CD4-positive, CD25-positive, alpha-beta regulatory T cell (primary cell): ENCODE measurements around the gene ACER3. TPM values are rescaled to one million over a fixed set of nuclear protein-coding genes. Genes with fewer than 3 reads are reported as not detected.

Source experiments
- ATAC-seq, 2 donors: fragments of 150-1000 bp; cut with Tn5 transposase; one replicate each; pipeline ENCODE4 v1.10.0; 2021; ENCODE audit warnings: low read depth in 2 of 2, moderate number of reproducible peaks in 2 of 2, moderate library complexity in 1 of 2
- DNase-seq, 3 donors: peaks; one replicate each; pipeline versions ENCODE4 v3.0.0 to v3.0.0-alpha.2; 2012 to 2022; ENCODE audit warnings: mixed read lengths in 1 of 3
- H3K27ac ChIP-seq: one replicate; pipeline ENCODE4 v1.7.0; 2013; ENCODE audit warnings: mild to moderate bottlenecking, low read length; ENCODE audit not compliant: insufficient read depth, poor library complexity, severe bottlenecking
- H3K27me3 ChIP-seq: one replicate; pipeline ENCODE4 v1.7.0; 2013; ENCODE audit warnings: low read length; ENCODE audit not compliant: control insufficient read depth, insufficient read depth
- H3K36me3 ChIP-seq: one replicate; pipeline ENCODE4 v1.7.0; 2013; ENCODE audit warnings: mild to moderate bottlenecking, low read length, moderate library complexity; ENCODE audit not compliant: control insufficient read depth, insufficient read depth
- H3K4me1 ChIP-seq: 2 replicates; pipeline ENCODE4 v1.7.0; 2013; ENCODE audit warnings: mild to moderate bottlenecking, low read length; ENCODE audit not compliant: insufficient read depth, control insufficient read depth, poor library complexity, severe bottlenecking
- H3K4me3 ChIP-seq: one replicate; pipeline ENCODE4 v1.7.0; 2013; ENCODE audit warnings: low read depth, mild to moderate bottlenecking, low read length, moderate library complexity
- H3K9me3 ChIP-seq, 2 experiments: 1 replicate in 1 of 2; 2 replicates in 1 of 2; pipeline ENCODE4 v1.7.0; 2013; ENCODE audit warnings: low read length in 2 of 2, mild to moderate bottlenecking in 1 of 2, moderate library complexity in 1 of 2; ENCODE audit not compliant: control insufficient read depth in 2 of 2
- H3K27ac Mint-ChIP-seq, 3 donors: one replicate each; pipeline ENCODE4 v1.8.0; 2020 to 2022; ENCODE audit warnings: mild to moderate bottlenecking in 3 of 3, mixed read lengths in 3 of 3, moderate library complexity in 2 of 3
- H3K27me3 Mint-ChIP-seq: one replicate; pipeline ENCODE4 v1.8.0; 2022; ENCODE audit warnings: mild to moderate bottlenecking, mixed read lengths
- H3K36me3 Mint-ChIP-seq: one replicate; pipeline ENCODE4 v1.8.0; 2020; ENCODE audit warnings: mixed read lengths
- H3K4me1 Mint-ChIP-seq, 4 donors: one replicate each; pipeline ENCODE4 v1.8.0; 2020 to 2022; ENCODE audit warnings: mixed read lengths in 4 of 4, mild to moderate bottlenecking in 1 of 4
- H3K4me3 Mint-ChIP-seq, 4 donors: one replicate each; pipeline ENCODE4 v1.8.0; 2020 to 2022; ENCODE audit warnings: mild to moderate bottlenecking in 4 of 4, mixed read lengths in 4 of 4, moderate library complexity in 3 of 4
- H3K9me3 Mint-ChIP-seq, 7 donors: one replicate each; pipeline ENCODE4 v1.8.0; 2020 to 2022; ENCODE audit warnings: mixed read lengths in 7 of 7, mild to moderate bottlenecking in 3 of 7, moderate library complexity in 2 of 7
- polyA plus RNA-seq, 4 donors: library from polyadenylated mRNA; unstranded; fragments of 300-500 nt; fragmentation: Illumina TruSeq; gene quantifications; one replicate each; pipeline ENCODE4 v1.2.3, GENCODE V29; 2021
- total RNA-seq: library from RNA; stranded (reverse); gene quantifications from one replicate; pipeline ENCODE4 v1.2.3, GENCODE V29; 2022

ACER3 gene
- total and polyA plus RNA-seq, 5 donors from 2014 or later, result 2.6 to 11.8 (median 4.4) TPM

DNA sequence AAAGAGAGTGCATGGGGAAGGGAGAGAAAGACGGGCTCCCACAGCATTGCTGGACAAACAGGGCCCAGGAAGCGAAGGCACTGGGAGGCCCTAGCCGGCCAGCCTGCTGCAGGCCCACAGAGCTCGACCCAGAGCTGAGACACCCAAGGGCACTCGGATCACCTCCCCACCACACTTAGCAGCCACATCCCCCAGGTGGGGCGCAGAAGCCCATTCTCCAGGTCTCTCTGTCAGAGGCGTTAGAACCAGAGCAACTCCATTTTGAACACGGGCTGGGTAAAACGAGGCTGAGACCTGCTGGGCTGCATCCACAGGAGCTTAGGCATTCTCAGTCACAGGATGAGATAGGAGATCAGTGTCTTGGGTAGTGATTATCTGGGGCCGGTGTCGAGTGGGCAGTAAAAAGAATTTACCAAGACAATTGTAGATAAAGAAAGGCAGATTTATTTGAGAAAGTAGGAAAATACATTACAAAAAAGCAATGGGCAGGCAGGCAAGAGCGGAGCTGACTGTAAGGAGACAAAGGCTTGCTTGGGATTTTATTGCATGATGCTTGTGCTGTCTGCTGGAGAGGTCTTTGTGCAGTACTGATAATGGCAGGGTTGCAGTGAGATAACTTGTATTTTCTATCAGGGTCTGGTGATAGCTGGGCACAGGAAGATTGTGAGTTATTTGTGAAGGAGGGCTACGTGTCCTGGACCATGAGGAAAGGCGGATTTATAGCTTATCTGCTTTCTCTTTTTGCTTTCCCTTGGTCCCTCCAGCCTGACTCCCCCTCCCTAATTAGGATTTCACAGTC lies 192.7 kb downstream of the ACER3 start:
- no peaks in the 10 kb centered on the region for H3K4me1 ChIP-seq
- Mint-ChIP-seq H3K27ac (no peak overlapping the region), H3K9me3 (peaks cover 0 to 15% (median 0%) of the 10 kb centered on the region in 7 donors), H3K4me3 (no peak overlapping the region), H3K4me1 (no peaks in the 10 kb centered on the region), H3K27me3 (peaks cover 8% of the 10 kb centered on the region), H3K36me3 (no peaks in the 10 kb centered on the region)
- ATAC-seq (no peak), DNase-seq (no peak)
- no peaks in the 10 kb centered on the region for H3K27me3 ChIP-seq
- H3K36me3 ChIP-seq, result no peaks in the 10 kb centered on the region
- H3K4me3 ChIP-seq, result no peak overlapping the region
- H3K27ac ChIP-seq, result no peak overlapping the region
- peaks cover 0 to 14% of the 10 kb centered on the region in 2 experiments for H3K9me3 ChIP-seq

DNA sequence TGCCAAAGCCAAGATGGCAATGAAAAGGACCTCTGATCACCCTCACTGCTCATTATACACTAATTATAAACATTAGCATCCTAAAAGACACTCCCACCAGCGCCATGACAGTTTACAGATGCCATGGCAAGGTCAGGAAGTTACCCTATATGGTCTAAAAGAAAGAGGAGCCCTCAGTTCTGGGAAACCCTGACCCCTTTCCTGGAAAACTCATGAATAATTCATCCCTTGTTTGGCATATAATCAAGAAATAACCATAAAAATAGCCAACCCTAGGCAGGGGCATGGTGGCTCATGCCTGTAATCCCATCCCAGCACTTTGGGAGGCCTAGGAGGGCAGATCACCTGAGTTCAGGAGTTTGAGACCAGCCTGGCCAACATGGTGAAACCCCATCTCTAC lies 193.4 kb downstream of the ACER3 start:
- Mint-ChIP-seq H3K27ac (no peak overlapping the region), H3K9me3 (peaks cover 0 to 16% (median 0%) of the 10 kb centered on the region in 7 donors), H3K36me3 (no peaks in the 10 kb centered on the region), H3K4me3 (no peak overlapping the region), H3K4me1 (no peaks in the 10 kb centered on the region), H3K27me3 (peaks cover 8% of the 10 kb centered on the region)
- Histone ChIP-seq H3K9me3 (peaks cover 0 to 14% of the 10 kb centered on the region in 2 experiments), H3K4me1 (no peaks in the 10 kb centered on the region), H3K27me3 (no peaks in the 10 kb centered on the region), H3K4me3 (no peak overlapping the region), H3K36me3 (no peaks in the 10 kb centered on the region), H3K27ac (no peak overlapping the region)
- DNase-seq (no peak), ATAC-seq (no peak)

DNA sequence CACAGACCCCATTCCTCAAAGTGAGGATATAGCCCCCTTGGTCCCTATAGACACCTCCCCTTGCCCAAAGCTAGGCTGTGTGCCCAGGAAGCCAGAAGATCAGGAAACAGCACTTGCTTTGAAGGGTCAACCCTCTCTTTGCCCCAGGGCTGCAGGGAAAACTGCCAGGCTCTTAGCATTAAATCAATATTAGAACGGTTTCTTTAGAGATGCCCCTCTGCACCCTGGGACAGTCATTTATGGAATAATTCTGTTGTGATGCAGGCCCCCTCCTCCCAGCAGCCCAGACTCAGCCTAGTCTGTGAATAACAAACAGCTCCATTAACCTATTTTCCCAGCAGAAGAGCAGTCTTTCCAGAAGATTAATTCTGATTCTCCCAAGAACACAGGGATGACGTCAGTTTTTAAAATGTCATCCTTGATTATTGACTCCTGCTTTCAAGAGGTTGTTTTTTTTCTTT lies 194.4 kb downstream of the ACER3 start:
- H3K36me3 ChIP-seq, result no peaks in the 10 kb centered on the region
- H3K27me3 Mint-ChIP-seq, result peaks cover 8% of the 10 kb centered on the region
- no peaks in the 10 kb centered on the region for H3K4me1 Mint-ChIP-seq
- DNase-seq (no peak), ATAC-seq (no peak)
- peaks cover 0 to 16% (median 0%) of the 10 kb centered on the region in 7 donors for H3K9me3 Mint-ChIP-seq
- H3K9me3 ChIP-seq, result peaks cover 0 to 14% of the 10 kb centered on the region in 2 experiments
- H3K4me3 Mint-ChIP-seq, result no peak overlapping the region
- H3K27ac Mint-ChIP-seq, result no peak overlapping the region
- H3K4me1 ChIP-seq, result no peaks in the 10 kb centered on the region
- H3K27me3 ChIP-seq, result no peaks in the 10 kb centered on the region
- H3K27ac ChIP-seq, result no peak overlapping the region
- H3K4me3 ChIP-seq, result no peak overlapping the region
- H3K36me3 Mint-ChIP-seq, result no peaks in the 10 kb centered on the region

DNA sequence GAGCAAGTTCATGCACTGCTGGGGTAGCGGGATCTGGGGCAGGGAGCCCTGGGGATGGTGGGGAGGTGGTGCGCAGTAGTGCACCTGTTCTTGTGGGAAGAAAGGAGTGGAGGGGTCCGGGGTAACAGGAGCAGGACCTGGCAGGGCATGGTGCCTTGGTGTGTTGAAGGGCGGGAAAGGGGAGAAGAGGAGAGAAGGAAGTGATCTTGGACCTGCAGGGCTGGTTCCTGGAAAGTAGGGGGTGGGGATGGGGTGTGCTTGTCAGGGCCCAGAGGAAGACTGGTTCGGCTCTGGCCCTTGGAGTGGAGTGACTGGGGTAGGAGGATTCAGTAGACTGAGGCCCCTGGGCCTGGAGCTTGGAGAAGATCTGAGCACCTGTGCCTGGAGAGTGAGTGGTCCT lies 195.2 kb downstream of the ACER3 start:
- no peaks in the 10 kb centered on the region for H3K36me3 Mint-ChIP-seq
- Histone ChIP-seq H3K4me3 (no peak overlapping the region), H3K27me3 (no peaks in the 10 kb centered on the region), H3K9me3 (peaks cover 0 to 14% of the 10 kb centered on the region in 2 experiments), H3K27ac (no peak overlapping the region), H3K4me1 (no peaks in the 10 kb centered on the region), H3K36me3 (no peaks in the 10 kb centered on the region)
- no peak for DNase-seq
- H3K27ac Mint-ChIP-seq, result no peak overlapping the region
- H3K27me3 Mint-ChIP-seq, result peaks cover 8% of the 10 kb centered on the region
- no peak overlapping the region for H3K4me3 Mint-ChIP-seq
- peaks cover 0 to 16% (median 0%) of the 10 kb centered on the region in 7 donors for H3K9me3 Mint-ChIP-seq
- no peaks in the 10 kb centered on the region for H3K4me1 Mint-ChIP-seq
- no peak for ATAC-seq

DNA sequence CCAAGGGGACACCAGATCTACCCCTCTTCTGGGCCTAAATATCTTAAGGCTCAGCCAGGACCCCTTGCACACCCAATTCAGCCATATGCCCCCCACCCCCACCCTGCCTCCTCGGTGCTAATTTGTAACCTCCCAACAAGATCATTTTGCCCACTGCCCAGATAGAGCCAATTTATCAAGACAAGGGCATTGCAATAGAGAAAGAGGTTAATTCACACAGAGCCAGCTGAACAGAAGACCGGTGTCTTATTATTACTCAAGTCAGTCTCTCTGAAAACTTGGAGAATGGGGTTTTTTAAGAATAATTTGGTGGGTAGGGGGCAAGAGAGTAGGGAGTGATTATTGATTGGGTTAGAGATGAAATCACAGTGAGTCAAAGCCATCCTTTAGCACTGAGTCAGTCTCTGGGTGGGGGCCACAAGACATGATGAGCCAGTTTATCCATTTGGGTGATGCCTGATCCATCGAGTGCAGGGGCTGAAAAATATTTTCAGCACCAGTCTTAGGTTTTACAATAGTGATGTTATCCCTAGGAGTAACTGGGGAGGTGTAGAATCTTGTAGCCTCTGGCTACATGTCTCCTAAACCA lies 196.2 kb downstream of the ACER3 start:
- H3K27me3 Mint-ChIP-seq, result peaks cover 8% of the 10 kb centered on the region
- no peak overlapping the region for H3K4me3 ChIP-seq
- H3K27me3 ChIP-seq, result no peaks in the 10 kb centered on the region
- no peak overlapping the region for H3K27ac ChIP-seq
- no peaks in the 10 kb centered on the region for H3K4me1 Mint-ChIP-seq
- no peaks in the 10 kb centered on the region for H3K4me1 ChIP-seq
- no peak overlapping the region for H3K4me3 Mint-ChIP-seq
- no peak for ATAC-seq
- no peak for DNase-seq
- peaks cover 0 to 16% (median 0%) of the 10 kb centered on the region in 7 donors for H3K9me3 Mint-ChIP-seq
- no peaks in the 10 kb centered on the region for H3K36me3 ChIP-seq
- no peak overlapping the region for H3K27ac Mint-ChIP-seq
- peaks cover 0 to 14% of the 10 kb centered on the region in 2 experiments for H3K9me3 ChIP-seq
- no peaks in the 10 kb centered on the region for H3K36me3 Mint-ChIP-seq

DNA sequence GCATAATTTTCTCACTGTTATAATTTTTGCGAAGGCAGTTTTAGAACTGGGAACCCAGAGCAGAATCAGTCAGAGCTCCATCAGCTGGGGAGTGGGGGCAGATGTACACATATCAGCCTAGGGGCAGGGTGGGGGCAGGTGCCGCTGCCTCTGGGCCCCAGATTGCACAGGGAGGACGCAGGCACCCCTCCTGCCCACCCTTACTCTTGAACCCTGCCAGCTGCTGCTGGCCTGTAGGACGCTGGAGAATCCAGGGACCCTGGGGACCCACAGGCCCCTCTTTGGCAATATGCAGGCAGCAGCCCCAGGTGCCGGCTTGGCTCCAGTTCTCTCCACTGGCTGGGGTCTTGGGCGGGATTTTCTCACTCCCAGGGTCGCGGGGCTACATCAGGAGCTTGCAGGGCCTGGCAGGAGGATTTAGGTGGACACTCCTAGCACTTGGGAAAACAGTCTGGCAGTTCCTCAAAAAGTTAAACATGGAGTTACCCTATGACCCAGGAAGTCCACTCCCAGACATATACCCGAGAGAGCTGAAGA lies 197.3 kb downstream of the ACER3 start:
- H3K4me1 ChIP-seq, result no peaks in the 10 kb centered on the region
- Mint-ChIP-seq H3K4me1 (no peaks in the 10 kb centered on the region), H3K9me3 (peaks cover 0 to 16% (median 0%) of the 10 kb centered on the region in 7 donors), H3K27ac (no peak overlapping the region), H3K4me3 (no peak overlapping the region), H3K27me3 (peaks cover 6% of the 10 kb centered on the region), H3K36me3 (no peaks in the 10 kb centered on the region)
- ATAC-seq (no peak), DNase-seq (no peak)
- no peaks in the 10 kb centered on the region for H3K36me3 ChIP-seq
- peaks cover 0 to 14% of the 10 kb centered on the region in 2 experiments for H3K9me3 ChIP-seq
- no peaks in the 10 kb centered on the region for H3K27me3 ChIP-seq
- no peak overlapping the region for H3K4me3 ChIP-seq
- no peak overlapping the region for H3K27ac ChIP-seq

DNA sequence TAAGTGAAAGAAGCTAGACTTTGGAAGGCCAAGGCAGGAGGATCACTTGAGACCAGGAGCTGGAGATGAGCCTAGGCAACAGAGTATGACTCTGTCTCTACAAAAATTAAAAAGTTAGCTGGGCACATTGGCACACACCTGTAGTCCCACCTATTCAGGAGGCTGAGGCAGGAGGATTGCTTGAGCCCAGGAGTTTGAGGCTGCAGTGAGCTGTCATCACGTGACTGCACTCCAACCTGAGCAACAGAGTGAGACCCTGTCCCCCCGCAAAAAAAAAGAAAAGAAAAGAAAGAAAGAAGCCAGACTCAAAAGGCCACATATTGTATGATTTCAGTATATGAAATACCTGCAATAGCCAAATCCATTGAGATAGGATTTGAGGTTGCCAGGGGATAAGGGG lies 198.2 kb downstream of the ACER3 start:
- Histone ChIP-seq H3K27me3 (no peaks in the 10 kb centered on the region), H3K4me3 (no peak overlapping the region), H3K27ac (no peak overlapping the region), H3K9me3 (peaks cover 0 to 14% of the 10 kb centered on the region in 2 experiments), H3K36me3 (no peaks in the 10 kb centered on the region), H3K4me1 (no peaks in the 10 kb centered on the region)
- H3K4me3 Mint-ChIP-seq, result no peak overlapping the region
- no peaks in the 10 kb centered on the region for H3K4me1 Mint-ChIP-seq
- ATAC-seq, result no peak
- no peak overlapping the region for H3K27ac Mint-ChIP-seq
- H3K9me3 Mint-ChIP-seq, result peaks cover 0 to 16% (median 0%) of the 10 kb centered on the region in 7 donors
- H3K36me3 Mint-ChIP-seq, result no peaks in the 10 kb centered on the region
- H3K27me3 Mint-ChIP-seq, result peaks cover 6% of the 10 kb centered on the region
- DNase-seq, result no peak
